CD4-positive, alpha-beta T cell (primary cell): ENCODE results near the gene DVL1. TPM values are rescaled to one million over a fixed set of nuclear protein-coding genes. Genes with fewer than 3 reads are reported as not detected.
A peak's percentile ranks its signal among the peaks of the same experiment; 100 is the strongest.

Experiments used
- ATAC-seq: fragments of 200-7000 bp; cut with Tn5 transposase; one replicate; pipeline ENCODE4 v1.10.0; 2022; ENCODE audit warnings: mild to moderate bottlenecking; ENCODE audit not compliant: poor library complexity
- CTCF ChIA-PET: fragments of 350-600 bp; sonication (Branson Sonifier 250); formaldehyde crosslinking; loops from one replicate; lab custom pipeline; 2021; ENCODE audit warnings: antibody characterized with exemption, inconsistent platforms; lab: Charles Lee
- POLR2A ChIA-PET: fragments of 350-600 bp; sonication (Branson Sonifier 250); formaldehyde crosslinking; loops from one replicate; lab custom pipeline; 2021; ENCODE audit warnings: antibody characterized with exemption, inconsistent platforms; lab: Charles Lee
- DNase-seq, 14 experiments: peaks; one replicate each; pipeline ENCODE4 v3.0.0-alpha.2; 2013 to 2020; ENCODE audit warnings: mixed read lengths in 2 of 14
- H3K27ac ChIP-seq, 2 donors: one replicate each; pipeline versions ENCODE4 v1.5.1 to v1.7.0; 2013; ENCODE audit warnings: low read length in 2 of 2, low read depth in 1 of 2, mild to moderate bottlenecking in 1 of 2
- H3K27me3 ChIP-seq, 2 experiments: 1 replicate in 1 of 2; 2 replicates in 1 of 2; pipeline versions ENCODE4 v1.6.1 to v1.7.0; 2013; ENCODE audit warnings: low read length in 2 of 2, control low read depth in 1 of 2, mild to moderate bottlenecking in 1 of 2, moderate library complexity in 1 of 2; ENCODE audit not compliant: insufficient read depth in 2 of 2, control insufficient read depth in 1 of 2
- H3K36me3 ChIP-seq: one replicate; pipeline ENCODE4 v1.6.1; 2013; ENCODE audit warnings: low read length, control low read depth; ENCODE audit not compliant: insufficient read depth
- H3K4me1 ChIP-seq: one replicate; pipeline ENCODE4 v1.6.1; 2013; ENCODE audit warnings: low read length, control low read depth; ENCODE audit not compliant: insufficient read depth
- H3K4me3 ChIP-seq: one replicate; pipeline ENCODE4 v1.5.1; 2013; ENCODE audit warnings: mild to moderate bottlenecking, low read length, moderate library complexity
- H3K9me3 ChIP-seq, 2 experiments: 1 replicate in 1 of 2; 2 replicates in 1 of 2; pipeline versions ENCODE4 v1.6.1 to v1.7.0; 2013; ENCODE audit warnings: low read length in 2 of 2, mild to moderate bottlenecking in 2 of 2, control low read depth in 1 of 2, moderate library complexity in 1 of 2; ENCODE audit not compliant: control insufficient read depth in 1 of 2, insufficient read depth in 1 of 2
- H3K27ac Mint-ChIP-seq: one replicate; pipeline ENCODE4 v1.8.0; 2020; ENCODE audit warnings: mixed read lengths
- H3K27me3 Mint-ChIP-seq: one replicate; pipeline ENCODE4 v1.8.0; 2021; ENCODE audit warnings: mixed read lengths
- H3K36me3 Mint-ChIP-seq: one replicate; pipeline ENCODE4 v1.8.0; 2021; ENCODE audit warnings: low read depth, mixed read lengths
- H3K4me1 Mint-ChIP-seq: one replicate; pipeline ENCODE4 v1.8.0; 2021; ENCODE audit warnings: low read depth, mixed read lengths
- H3K4me3 Mint-ChIP-seq: one replicate; pipeline ENCODE4 v1.8.0; 2020; ENCODE audit warnings: mild to moderate bottlenecking, mixed read lengths
- H3K9me3 Mint-ChIP-seq: one replicate; pipeline ENCODE4 v1.8.0; 2020; ENCODE audit warnings: mixed read lengths
- CTCF ChIP-seq: fragments of 200-600 bp; IDR thresholded peaks from one replicate; pipeline ENCODE4 v1.8.0; 2022; ENCODE audit warnings: antibody characterized with exemption, mild to moderate bottlenecking
- intact Hi-C, 2 experiments: fragments of 100-400 bp; cut with DNase I in 1 of 2; cut with micrococcal nuclease in 1 of 2; formaldehyde crosslinking; loops; one replicate each; pipeline versions ENCODE4 v1.15.1 to v1.9.0; 2023 to 2025; cut with DNase I, micrococcal nuclease
- total RNA-seq, 174 experiments: library from RNA in 2 of 174; stranded (reverse) in 2 of 174; gene quantifications; one replicate each; pipeline ENCODE4 v1.2.3 and lab custom pipeline; 2021 to 2026

Gene DVL1
- total RNA-seq, 2 experiments from 2014 or later: 44.9 to 45.5 TPM

GRCh38 chr1:1328254-1328653 is 21.0 kb downstream of the DVL1 start:
- peaks cover 0 to under 1% of the 10 kb centered on the region in 2 experiments for H3K9me3 ChIP-seq
- Mint-ChIP-seq H3K4me1 (peaks cover 23% of the 10 kb centered on the region), H3K27ac (no peak overlapping the region), H3K36me3 (peaks cover 10% of the 10 kb centered on the region), H3K27me3 (no peaks in the 10 kb centered on the region), H3K9me3 (no peaks in the 10 kb centered on the region), H3K4me3 (no peak overlapping the region)
- intact Hi-C loops: no loop called here
- POLR2A ChIA-PET: no interaction called here
- CTCF ChIA-PET: no interaction called here
- no peak for TF ChIP-seq CTCF
- ATAC-seq (no peak), DNase-seq (no peak)
- no peak overlapping the region for H3K4me3 ChIP-seq
- H3K36me3 ChIP-seq: peaks cover 14% of the 10 kb centered on the region
- H3K27ac ChIP-seq: no peak overlapping the region
- H3K27me3 ChIP-seq: no peaks in the 10 kb centered on the region
- peaks cover 31% of the 10 kb centered on the region for H3K4me1 ChIP-seq

DNA sequence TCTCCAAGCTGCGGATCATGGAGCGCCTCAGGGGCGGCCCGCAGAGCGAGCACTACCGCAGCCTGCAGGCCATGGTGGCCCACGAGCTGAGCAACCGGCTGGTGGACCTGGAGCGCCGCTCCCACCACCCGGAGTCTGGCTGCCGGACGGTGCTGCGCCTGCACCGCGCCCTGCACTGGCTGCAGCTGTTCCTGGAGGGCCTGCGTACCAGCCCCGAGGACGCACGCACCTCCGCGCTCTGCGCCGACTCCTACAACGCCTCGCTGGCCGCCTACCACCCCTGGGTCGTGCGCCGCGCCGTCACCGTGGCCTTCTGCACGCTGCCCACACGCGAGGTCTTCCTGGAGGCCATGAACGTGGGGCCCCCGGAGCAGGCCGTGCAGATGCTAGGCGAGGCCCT is 21.9 kb downstream of the DVL1 start:
- intact Hi-C loops: no loop called here
- POLR2A ChIA-PET: interaction anchor here (1.0 kb wide), 1 partner anchor 45 kb away, joined by 3 read pairs; no protein-coding TSS in a partner anchor
- CTCF ChIA-PET: no interaction called here
- Histone ChIP-seq H3K27me3 (no peaks in the 10 kb centered on the region), H3K4me3 (no peak overlapping the region), H3K36me3 (peaks cover 14% of the 10 kb centered on the region), H3K9me3 (no peaks in the 10 kb centered on the region), H3K4me1 (peaks cover 38% of the 10 kb centered on the region), H3K27ac (no peak overlapping the region)
- peak overlapping the region; percentile 51 for H3K4me3 Mint-ChIP-seq
- TF ChIP-seq CTCF: no peak
- no peak for DNase-seq
- no peaks in the 10 kb centered on the region for H3K27me3 Mint-ChIP-seq
- H3K36me3 Mint-ChIP-seq: peaks cover 10% of the 10 kb centered on the region
- no peak for ATAC-seq
- H3K4me1 Mint-ChIP-seq: peaks cover 28% of the 10 kb centered on the region
- H3K27ac Mint-ChIP-seq: no peak overlapping the region
- no peaks in the 10 kb centered on the region for H3K9me3 Mint-ChIP-seq

DNA sequence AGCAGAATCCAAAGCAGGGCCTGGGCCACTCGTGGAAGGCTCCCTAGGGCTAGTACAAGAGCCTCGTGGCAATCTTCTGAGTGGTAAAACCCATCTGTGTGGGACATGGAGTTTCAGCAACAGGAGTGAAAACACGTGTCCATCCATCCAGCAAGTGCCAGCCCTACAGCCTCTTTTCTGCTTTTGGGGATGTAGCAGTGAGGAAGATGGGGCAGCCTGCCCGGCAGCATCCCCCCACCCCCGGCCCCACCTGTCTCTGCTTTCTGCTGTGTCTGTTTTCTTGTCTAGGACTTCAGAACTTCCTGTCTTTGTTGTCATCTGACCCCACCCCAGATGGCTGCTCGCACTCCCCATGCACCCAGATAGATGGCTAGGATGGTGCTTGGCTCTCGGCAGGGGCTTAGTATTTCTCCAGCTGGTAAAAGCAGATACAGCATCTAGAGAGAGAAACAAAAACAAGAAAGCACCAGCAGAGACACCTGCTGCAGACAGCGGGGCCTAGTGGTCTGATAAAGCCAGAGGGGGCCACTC is 23.1 kb downstream of the DVL1 start:
- Histone ChIP-seq H3K27me3 (no peaks in the 10 kb centered on the region), H3K27ac (no peak overlapping the region), H3K36me3 (peaks cover 21% of the 10 kb centered on the region), H3K9me3 (peaks cover 0 to 4% of the 10 kb centered on the region in 2 experiments), H3K4me3 (peak overlapping the region; percentile 69), H3K4me1 (peaks cover 50% of the 10 kb centered on the region)
- intact Hi-C loops: no loop called here
- no peak for DNase-seq
- Mint-ChIP-seq H3K4me1 (peaks cover 28% of the 10 kb centered on the region), H3K27me3 (no peaks in the 10 kb centered on the region), H3K4me3 (peak overlapping the region; percentile 80), H3K36me3 (peaks cover 10% of the 10 kb centered on the region), H3K27ac (peak overlapping the region; percentile 74), H3K9me3 (no peaks in the 10 kb centered on the region)
- TF ChIP-seq CTCF: no peak
- POLR2A ChIA-PET: interaction anchor here (1.0 kb wide), 2 partner anchors 46 to 49 kb away, joined by 3 to 6 read pairs; partner anchors contain the start of gene AURKAIP1
- CTCF ChIA-PET: no interaction called here
- ATAC-seq: no peak
